Bronchial epithelial cell (primary cell): ENCODE data around the gene PTP4A2. TPM values are rescaled to one million over a fixed set of nuclear protein-coding genes. Genes with fewer than 3 reads are reported as not detected.
A peak's percentile ranks its signal among the peaks of the same experiment; 100 is the strongest.

Source experiments
- DNase-seq: peaks from one replicate; pipeline ENCODE4 v3.0.0-alpha.2; 2010; ENCODE audit warnings: low read depth
- FAIRE-seq: peaks from 2 replicates; lab custom pipeline; 2011; peaks lifted over from hg19 to GRCh38; lab: Jason Lieb, UNC
- H3K27me3 ChIP-seq: 2 replicates; pipeline ENCODE4 v1.5.1; 2011; ENCODE audit warnings: low read length; ENCODE audit not compliant: control insufficient read depth, insufficient read depth
- H3K36me3 ChIP-seq: 2 replicates; pipeline ENCODE4 v1.5.1; 2011; ENCODE audit warnings: low read length; ENCODE audit not compliant: control insufficient read depth, insufficient read depth
- H3K4me3 ChIP-seq: 2 replicates; pipeline ENCODE4 v1.5.1; 2011; ENCODE audit warnings: mild to moderate bottlenecking, low read depth, low read length, control low read depth
- CTCF ChIP-seq: IDR thresholded peaks from 2 replicates; pipeline ENCODE4 v1.5.1; 2011; ENCODE audit warnings: mild to moderate bottlenecking, moderate library complexity, low read length, control low read depth, inconsistent platforms; ENCODE audit not compliant: insufficient read depth, severe bottlenecking
- total RNA-seq: library from RNA; depleted of rRNA; stranded (reverse); fragments of >200 nt; gene quantifications from 2 replicates; pipeline ENCODE4 v1.2.1, GENCODE V29; 2014

PTP4A2 gene
- total RNA-seq, 1 donor from 2014 or later, result 221 TPM

GRCh38 chr1:31874942-31875341 lies 63.2 kb downstream of the PTP4A2 start:
- DNase-seq (no peak), FAIRE-seq (no peak)
- Histone ChIP-seq H3K4me3 (no peak overlapping the region), H3K36me3 (no peaks in the 10 kb centered on the region), H3K27me3 (no peaks in the 10 kb centered on the region)
- no peak for TF ChIP-seq CTCF

- no peaks in the 10 kb centered on the region for H3K27me3 ChIP-seq
- TF ChIP-seq CTCF, result no peak
- no peak overlapping the region for H3K4me3 ChIP-seq
- FAIRE-seq, result no peak
- no peaks in the 10 kb centered on the region for H3K36me3 ChIP-seq
- no peak for DNase-seq
Measured at GRCh38 chr1:31872658-31873636, 65.2 kb downstream of the PTP4A2 start.

GRCh38 chr1:31871703-31872102 lies 66.5 kb downstream of the PTP4A2 start:
- DNase-seq, result no peak
- no peaks in the 10 kb centered on the region for H3K36me3 ChIP-seq
- no peaks in the 10 kb centered on the region for H3K27me3 ChIP-seq
- H3K4me3 ChIP-seq, result no peak overlapping the region
- no peak for TF ChIP-seq CTCF
- FAIRE-seq, result peak; percentile 23

- H3K27me3 ChIP-seq, result no peaks in the 10 kb centered on the region
- DNase-seq, result no peak
- FAIRE-seq, result no peak
- TF ChIP-seq CTCF, result no peak
- H3K4me3 ChIP-seq, result no peak overlapping the region
- H3K36me3 ChIP-seq, result no peaks in the 10 kb centered on the region
Measured at GRCh38 chr1:31870086-31870736, 68.0 kb downstream of the PTP4A2 start.

GRCh38 chr1:31869449-31869848 lies 68.7 kb downstream of the PTP4A2 start:
- FAIRE-seq (no peak), DNase-seq (no peak)
- no peak for TF ChIP-seq CTCF
- H3K27me3 ChIP-seq, result no peaks in the 10 kb centered on the region
- no peaks in the 10 kb centered on the region for H3K36me3 ChIP-seq
- no peak overlapping the region for H3K4me3 ChIP-seq
